B cell (primary cell): Measurements from ENCODE around the gene CAPN5. TPM values are rescaled to one million over a fixed set of nuclear protein-coding genes. Genes with fewer than 3 reads are reported as not detected.

ENCODE experiments used
- ATAC-seq: fragments of 200-7000 bp; cut with Tn5 transposase; one replicate; pipeline ENCODE4 v1.10.0; 2021; ENCODE audit warnings: low read depth, mild to moderate bottlenecking, moderate number of reproducible peaks, moderate library complexity
- CTCF ChIA-PET: fragments of 350-600 bp; sonication (Branson Sonifier 250); formaldehyde crosslinking; loops from one replicate; lab custom pipeline; 2021; ENCODE audit warnings: antibody characterized with exemption, inconsistent platforms; lab: Charles Lee
- POLR2A ChIA-PET: fragments of 350-600 bp; sonication (Branson Sonifier 250); formaldehyde crosslinking; loops from one replicate; lab custom pipeline; 2021; ENCODE audit warnings: antibody characterized with exemption; lab: Charles Lee
- DNase-seq: peaks from one replicate; pipeline ENCODE4 v3.0.0; 2013
- H2AFZ ChIP-seq: 2 replicates; pipeline ENCODE4 v1.6.1; 2012; ENCODE audit warnings: mild to moderate bottlenecking, low read depth, low read length; ENCODE audit not compliant: insufficient read depth, poor library complexity, severe bottlenecking
- H3K27ac ChIP-seq, 2 donors: 1 replicate in 1 of 2; 2 replicates in 1 of 2; pipeline ENCODE4 v1.5.1; 2012 to 2013; ENCODE audit warnings: low read length in 2 of 2, mild to moderate bottlenecking in 2 of 2, moderate library complexity in 1 of 2
- H3K27me3 ChIP-seq, 4 experiments: fragments of 200-600 bp in 1 of 4; sonication (generic) in 1 of 4; replicated peaks in 1 of 4; 1 replicate in 2 of 4; 2 replicates in 2 of 4; pipeline versions ENCODE4 v1.6.1 to v1.7.0; 2013 to 2016; ENCODE audit warnings: low read length in 3 of 4, mild to moderate bottlenecking in 2 of 4, mixed read lengths in 1 of 4, moderate library complexity in 1 of 4; ENCODE audit not compliant: insufficient read depth in 4 of 4, control insufficient read depth in 3 of 4; ENCODE audit errors: control extremely low read depth in 1 of 4
- H3K36me3 ChIP-seq, 2 experiments: replicated peaks in 1 of 2; 1 replicate in 1 of 2; 2 replicates in 1 of 2; pipeline versions ENCODE4 v1.6.1 to v1.7.1; 2013; ENCODE audit warnings: low read length in 1 of 2; ENCODE audit not compliant: insufficient read depth in 2 of 2, control insufficient read depth in 1 of 2; ENCODE audit errors: control extremely low read depth in 1 of 2, extremely low read depth in 1 of 2
- H3K4me1 ChIP-seq, 2 donors: fragments of 200-600 bp in 1 of 2; sonication (generic) in 1 of 2; 1 replicate in 1 of 2; 2 replicates in 1 of 2; pipeline versions ENCODE4 v1.5.1 to v1.6.1; 2013 to 2017; ENCODE audit warnings: low read length in 2 of 2; ENCODE audit not compliant: control insufficient read depth in 2 of 2, insufficient read depth in 2 of 2
- H3K4me2 ChIP-seq: replicated peaks from 2 replicates; pipeline ENCODE3; 2012; ENCODE audit warnings: mild to moderate bottlenecking, low read depth, low read length; ENCODE audit not compliant: poor library complexity, severe bottlenecking
- H3K4me3 ChIP-seq, 5 experiments: fragments of 200-600 bp in 1 of 5; sonication (generic) in 1 of 5; 1 replicate in 3 of 5; 2 replicates in 2 of 5; pipeline versions ENCODE4 v1.5.1 to v1.7.0; 2011 to 2016; ENCODE audit warnings: low read length in 4 of 5, mild to moderate bottlenecking in 4 of 5, low read depth in 2 of 5, control low read depth in 1 of 5, moderate library complexity in 1 of 5; ENCODE audit not compliant: insufficient read depth in 1 of 5; ENCODE audit errors: control extremely low read depth in 1 of 5, extremely low read depth in 1 of 5
- H3K79me2 ChIP-seq: fragments of 200-600 bp; sonication (generic); one replicate; pipeline ENCODE4 v1.6.0; 2016; ENCODE audit warnings: low read length; ENCODE audit not compliant: control insufficient read depth, insufficient read depth
- H3K9ac ChIP-seq: fragments of 200-600 bp; sonication (generic); 2 replicates; pipeline ENCODE4 v1.6.1; 2017; ENCODE audit warnings: mild to moderate bottlenecking, low read length, moderate library complexity
- H3K9me3 ChIP-seq, 3 donors: one replicate each; pipeline versions ENCODE4 v1.6.1 to v1.7.1; 2013; ENCODE audit warnings: low read length in 2 of 3; ENCODE audit not compliant: control insufficient read depth in 2 of 3, insufficient read depth in 1 of 3; ENCODE audit errors: control extremely low read depth in 1 of 3
- H4K20me1 ChIP-seq: 2 replicates; pipeline ENCODE4 v1.6.0; 2012; ENCODE audit warnings: mild to moderate bottlenecking, low read length; ENCODE audit not compliant: insufficient read depth, control insufficient read depth, poor library complexity, severe bottlenecking
- H3K27ac Mint-ChIP-seq: one replicate; pipeline ENCODE4 v1.8.0; 2021; ENCODE audit warnings: mixed read lengths
- H3K27me3 Mint-ChIP-seq: one replicate; pipeline ENCODE4 v1.8.0; 2021; ENCODE audit warnings: mixed read lengths
- H3K4me1 Mint-ChIP-seq: one replicate; pipeline ENCODE4 v1.8.0; 2021; ENCODE audit warnings: mixed read lengths
- H3K4me3 Mint-ChIP-seq: one replicate; pipeline ENCODE4 v1.8.0; 2021; ENCODE audit warnings: mixed read lengths
- H3K9me3 Mint-ChIP-seq: one replicate; pipeline ENCODE4 v1.8.0; 2022; ENCODE audit warnings: mixed read lengths; ENCODE audit not compliant: insufficient read depth
- EZH2 ChIP-seq: IDR thresholded peaks from 2 replicates; pipeline ENCODE4 v1.6.1; 2012; ENCODE audit warnings: borderline replicate concordance, low read depth, mild to moderate bottlenecking, moderate library complexity, low read length; ENCODE audit not compliant: insufficient read depth, poor library complexity, severe bottlenecking
- WGBS: methylation state at CpG from one replicate; pipeline ENCODE4 v1.1.5; 2013; ENCODE audit warnings: missing lambda C conversion rate; ENCODE audit not compliant: insufficient coverage; 5-methylcytosine and 5-hydroxymethylcytosine counted together
- intact Hi-C: fragments of 100-400 bp; cut with micrococcal nuclease; formaldehyde crosslinking; loops from one replicate; pipeline ENCODE4 v1.10.0; 2022
- polyA plus RNA-seq: library from polyadenylated mRNA; depleted of rRNA; stranded (reverse); fragments of >200 nt; gene quantifications from 2 replicates; pipeline ENCODE4 v1.2.3, GENCODE V29; 2012
- total RNA-seq, 2 donors: library from RNA; stranded (reverse); fragments of 120-200 nt in 1 of 2; gene quantifications; 1 replicate in 1 of 2; 2 replicates in 1 of 2; pipeline versions ENCODE4 v1.2.3 to v1.2.4, GENCODE V29; 2013 to 2022
- TF ChIP-seq, protein P1 (sequence below): fragments of 200-600 bp; IDR thresholded peaks from one replicate; pipeline ENCODE4 v1.8.0; 2022; ENCODE audit warnings: antibody characterized with exemption, mild to moderate bottlenecking

Gene CAPN5
- total and polyA plus RNA-seq, 2 donors (not counting 1 experiment from before 2014, with no cell fraction given) = 0.74 to 0.78 TPM

DNA sequence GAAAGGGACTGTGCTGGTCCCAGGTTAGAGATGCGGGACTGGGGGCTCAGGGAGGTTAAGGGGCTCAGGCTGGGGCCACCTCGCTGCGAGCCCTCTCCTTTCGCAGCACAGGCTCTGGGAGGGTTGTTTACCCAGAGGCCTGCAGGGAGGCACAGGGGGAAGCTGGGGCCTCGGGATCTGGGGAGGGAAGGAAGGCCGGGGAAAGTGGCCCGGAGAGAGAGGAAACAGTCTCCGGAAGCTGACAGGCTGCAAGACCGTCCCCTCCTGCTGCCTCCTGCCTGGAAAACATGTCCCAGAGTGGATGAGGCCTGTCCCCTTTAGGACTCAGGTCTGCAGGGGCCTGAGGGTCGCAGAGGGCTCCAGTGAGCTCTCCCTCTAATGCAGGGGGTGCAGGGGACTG lies 106.7 kb downstream of the CAPN5 start:
- Mint-ChIP-seq H3K4me1 (peaks cover 15% of the 10 kb centered on the region), H3K4me3 (no peak overlapping the region), H3K27me3 (no peaks in the 10 kb centered on the region), H3K9me3 (no peaks in the 10 kb centered on the region), H3K27ac (no peak overlapping the region)
- ChIA-PET CTCF (no interaction called here), POLR2A (no interaction called here)
- Histone ChIP-seq H3K27ac (no peak overlapping the region), H3K9me3 (no peaks in the 10 kb centered on the region), H3K36me3 (no peaks in the 10 kb centered on the region), H3K9ac (no peak overlapping the region), H3K4me3 (no peak overlapping the region), H2AFZ (no peak overlapping the region), H3K79me2 (no peaks in the 10 kb centered on the region), H4K20me1 (no peaks in the 10 kb centered on the region), H3K4me1 (peaks cover 0 to 11% of the 10 kb centered on the region in 2 donors), H3K27me3 (no peaks in the 10 kb centered on the region), H3K4me2 (no peak overlapping the region)
- no peak for ATAC-seq
- WGBS = 58% methylated on average over 9 of the region's 10 CpGs
- TF ChIP-seq, protein P1, sequence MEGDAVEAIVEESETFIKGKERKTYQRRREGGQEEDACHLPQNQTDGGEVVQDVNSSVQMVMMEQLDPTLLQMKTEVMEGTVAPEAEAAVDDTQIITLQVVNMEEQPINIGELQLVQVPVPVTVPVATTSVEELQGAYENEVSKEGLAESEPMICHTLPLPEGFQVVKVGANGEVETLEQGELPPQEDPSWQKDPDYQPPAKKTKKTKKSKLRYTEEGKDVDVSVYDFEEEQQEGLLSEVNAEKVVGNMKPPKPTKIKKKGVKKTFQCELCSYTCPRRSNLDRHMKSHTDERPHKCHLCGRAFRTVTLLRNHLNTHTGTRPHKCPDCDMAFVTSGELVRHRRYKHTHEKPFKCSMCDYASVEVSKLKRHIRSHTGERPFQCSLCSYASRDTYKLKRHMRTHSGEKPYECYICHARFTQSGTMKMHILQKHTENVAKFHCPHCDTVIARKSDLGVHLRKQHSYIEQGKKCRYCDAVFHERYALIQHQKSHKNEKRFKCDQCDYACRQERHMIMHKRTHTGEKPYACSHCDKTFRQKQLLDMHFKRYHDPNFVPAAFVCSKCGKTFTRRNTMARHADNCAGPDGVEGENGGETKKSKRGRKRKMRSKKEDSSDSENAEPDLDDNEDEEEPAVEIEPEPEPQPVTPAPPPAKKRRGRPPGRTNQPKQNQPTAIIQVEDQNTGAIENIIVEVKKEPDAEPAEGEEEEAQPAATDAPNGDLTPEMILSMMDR = no peak
- TF ChIP-seq EZH2 = no peak
- no peak for DNase-seq
- intact Hi-C loops = no loop called here

- intact Hi-C loops = no loop called here
- WGBS = 98% methylated on average over 15 of the region's 16 CpGs
- DNase-seq = no peak
- H3K4me3 Mint-ChIP-seq = no peak overlapping the region
- H3K27ac Mint-ChIP-seq = no peak overlapping the region
- Histone ChIP-seq H4K20me1 (no peaks in the 10 kb centered on the region), H2AFZ (no peak overlapping the region), H3K9ac (no peak overlapping the region), H3K27me3 (no peaks in the 10 kb centered on the region), H3K79me2 (no peaks in the 10 kb centered on the region), H3K9me3 (no peaks in the 10 kb centered on the region), H3K27ac (no peak overlapping the region), H3K4me2 (no peak overlapping the region), H3K4me1 (peaks cover 0 to 11% of the 10 kb centered on the region in 2 donors), H3K4me3 (no peak overlapping the region), H3K36me3 (no peaks in the 10 kb centered on the region)
- ATAC-seq = no peak
- ChIA-PET POLR2A (no interaction called here), CTCF (no interaction called here)
- TF ChIP-seq, protein P1 = no peak
- no peak for TF ChIP-seq EZH2
- no peaks in the 10 kb centered on the region for H3K9me3 Mint-ChIP-seq
- H3K27me3 Mint-ChIP-seq = no peaks in the 10 kb centered on the region
- H3K4me1 Mint-ChIP-seq = peaks cover 15% of the 10 kb centered on the region
Measured at GRCh38 chr11:77174559-77174958, 107.8 kb downstream of the CAPN5 start.
